HCT116 (cell line): Measurements from ENCODE around the gene ANTXRL. TPM values are rescaled to one million over a fixed set of nuclear protein-coding genes. Genes with fewer than 3 reads are reported as not detected.
"Not testable (repeated sequence)": the region's sequence is repeated elsewhere in the genome, so short reads cannot be mapped to it uniquely, and the experiment has no call there.

Experiments
- ATAC-seq: fragments of 200-7000 bp; cut with Tn5 transposase; 2 replicates; pipeline ENCODE4 v1.9.1; 2020; ENCODE audit warnings: mild to moderate bottlenecking, moderate library complexity
- BruUV-seq: library from RNA; stranded (reverse); fragments of 400-500 nt; replicated peaks from 2 replicates; lab custom pipeline; 2021; lab: Mats Ljungman, UMichigan
- CTCF ChIA-PET: fragments of 300-600 bp; sonication (Branson Sonifier 250); formaldehyde crosslinking; loops from one replicate; lab custom pipeline; 2021; ENCODE audit warnings: antibody characterized with exemption; lab: Charles Lee
- POLR2A ChIA-PET: fragments of 300-600, 350-600 bp; sonication (Branson Sonifier 250); formaldehyde crosslinking; loops from one replicate; lab custom pipeline; 2021; ENCODE audit warnings: antibody characterized with exemption; lab: Charles Lee
- RAD21 ChIA-PET, 2 experiments: fragments of 300-600 bp; sonication (Branson Sonifier 250); formaldehyde crosslinking; loops; one replicate each; lab custom pipeline; 2023; ENCODE audit warnings: low total read pairs in 2 of 2; ENCODE audit not compliant: uncharacterized antibody in 2 of 2, unreplicated experiment in 2 of 2, low non-redundant PET in 1 of 2; lab: Charles Lee
- DNase-seq: peaks from one replicate; pipeline ENCODE4 v3.0.0-alpha.2; 2010; ENCODE audit warnings: low read depth, low spot score
- H2AFZ ChIP-seq: fragments of 200-600 bp; shearing (Covaris generic), sonication (generic); 2 replicates; pipeline ENCODE4 v1.6.1; 2017; ENCODE audit warnings: low read depth, mixed run types, mixed read lengths, antibody characterized with exemption, low read length; ENCODE audit not compliant: poor library complexity, severe bottlenecking
- H3K27ac ChIP-seq: 2 replicates; pipeline ENCODE4 v1.5.1; 2012; ENCODE audit warnings: low read depth, low read length
- H3K27me3 ChIP-seq: fragments of 200-600 bp; sonication (generic); 2 replicates; pipeline ENCODE4 v1.6.1; 2016; ENCODE audit warnings: mixed run types, low read length, mixed read lengths; ENCODE audit not compliant: insufficient read depth
- H3K36me3 ChIP-seq, 2 experiments: fragments of 200-500 bp in 1 of 2; fragments of 200-600 bp in 1 of 2; sonication (Bioruptor generic) in 1 of 2; sonication (generic) in 1 of 2; 2 replicates each; pipeline versions ENCODE4 v1.5.1 to v1.6.1; 2014 to 2016; ENCODE audit warnings: low read length in 2 of 2, inconsistent platforms in 1 of 2, mixed read lengths in 1 of 2, mixed run types in 1 of 2; ENCODE audit not compliant: insufficient read depth in 2 of 2, control insufficient read depth in 1 of 2
- H3K4me1 ChIP-seq, 2 experiments: fragments of 200-600 bp in 1 of 2; sonication (generic) in 1 of 2; 2 replicates each; pipeline versions ENCODE4 v1.5.1 to v1.6.1; 2012 to 2017; ENCODE audit warnings: low read length in 2 of 2, inconsistent platforms in 1 of 2, mild to moderate bottlenecking in 1 of 2, mixed read lengths in 1 of 2, mixed run types in 1 of 2, moderate library complexity in 1 of 2; ENCODE audit not compliant: insufficient read depth in 2 of 2, control insufficient read depth in 1 of 2
- H3K4me2 ChIP-seq: fragments of 200-600 bp; sonication (generic); 2 replicates; pipeline ENCODE4 v1.6.1; 2017; ENCODE audit warnings: mixed run types, low read length, mixed read lengths
- H3K4me3 ChIP-seq, 2 experiments: fragments of 200-600 bp in 1 of 2; sonication (generic) in 1 of 2; replicated peaks in 1 of 2; 2 replicates each; pipeline ENCODE4 v1.5.1; 2011 to 2016; ENCODE audit warnings: low read length in 2 of 2, control low read depth in 1 of 2, low read depth in 1 of 2, mild to moderate bottlenecking in 1 of 2, mixed read lengths in 1 of 2, mixed run types in 1 of 2
- H3K79me2 ChIP-seq: fragments of 200-600 bp; sonication (generic); 2 replicates; pipeline ENCODE4 v1.6.1; 2017; ENCODE audit warnings: mild to moderate bottlenecking, mixed run types, low read length, moderate library complexity, mixed read lengths; ENCODE audit not compliant: insufficient read depth
- H3K9ac ChIP-seq: fragments of 200-600 bp; sonication (generic); 2 replicates; pipeline ENCODE4 v1.6.1; 2016; ENCODE audit warnings: low read length, mixed read lengths
- H3K9me2 ChIP-seq: fragments of 200-600 bp; sonication (generic), shearing (Covaris generic); 2 replicates; pipeline ENCODE4 v1.6.1; 2017; ENCODE audit warnings: mixed run types, mild to moderate bottlenecking, moderate library complexity; ENCODE audit not compliant: insufficient read depth
- H3K9me3 ChIP-seq, 2 experiments: fragments of 200-500 bp in 1 of 2; fragments of 200-600 bp in 1 of 2; sonication (Bioruptor generic) in 1 of 2; sonication (generic) in 1 of 2; 2 replicates each; pipeline ENCODE4 v1.6.1; 2014 to 2017; ENCODE audit warnings: low read length in 2 of 2, mixed read lengths in 2 of 2, inconsistent platforms in 1 of 2, low read depth in 1 of 2, mild to moderate bottlenecking in 1 of 2, mixed run types in 1 of 2, moderate library complexity in 1 of 2; ENCODE audit not compliant: control insufficient read depth in 1 of 2, insufficient read depth in 1 of 2
- H4K20me1 ChIP-seq: fragments of 200-600 bp; sonication (generic), shearing (Covaris generic); 2 replicates; pipeline ENCODE4 v1.6.1; 2017; ENCODE audit warnings: mixed run types, mild to moderate bottlenecking, moderate library complexity; ENCODE audit not compliant: insufficient read depth
- CTCF ChIP-seq, 3 experiments: fragments of 200-600 bp in 1 of 3; sonication (generic) in 1 of 3; IDR thresholded peaks in 2 of 3; conservative IDR thresholded peaks in 1 of 3; 2 replicates each; pipeline ENCODE4 v1.5.1; 2012 to 2017; ENCODE audit warnings: low read depth in 2 of 3, low read length in 2 of 3, antibody characterized with exemption in 1 of 3, borderline replicate concordance in 1 of 3, control low read depth in 1 of 3, mild to moderate bottlenecking in 1 of 3, mixed read lengths in 1 of 3, mixed run types in 1 of 3, moderate library complexity in 1 of 3; ENCODE audit not compliant: insufficient read depth in 1 of 3
- intact Hi-C: fragments of 100-400 bp; cut with micrococcal nuclease; formaldehyde crosslinking; loops from 2 replicates; pipeline ENCODE4 v1.10.0; 2022
- total RNA-seq: library from RNA; stranded (reverse); gene quantifications from one replicate; pipeline ENCODE4 v1.2.1, GENCODE V29; 2021; ENCODE audit not compliant: unreplicated experiment

Gene ANTXRL
- total RNA-seq, 1 experiment from 2014 or later: not detected

GRCh38 chr10:46330894-46331293 is 44.1 kb downstream of the ANTXRL start:
- ChIA-PET POLR2A (no interaction called here), CTCF (no interaction called here), RAD21 (no interaction called here)
- Histone ChIP-seq H3K27ac (no peak overlapping the region), H4K20me1 (no peaks in the 10 kb centered on the region), H3K4me1 (no peaks in the 10 kb centered on the region), H3K27me3 (no peaks in the 10 kb centered on the region), H3K9ac (no peak overlapping the region), H2AFZ (no peak overlapping the region), H3K4me2 (no peak overlapping the region), H3K4me3 (no peak overlapping the region), H3K9me3 (no peaks in the 10 kb centered on the region), H3K79me2 (no peaks in the 10 kb centered on the region), H3K9me2 (no peaks in the 10 kb centered on the region), H3K36me3 (no peaks in the 10 kb centered on the region)
- BruUV-seq: no TSS peak
- intact Hi-C loops: no loop called here
- no peak for ATAC-seq
- no peak for TF ChIP-seq CTCF (IDR thresholded peaks at IDR 0.05 in 2 of 3, conservative IDR thresholded peaks at IDR 0.05 in 1 of 3; ENCODE audit: borderline replicate concordance in 1 of 3, insufficient read depth in 1 of 3, low read depth in 2 of 3, low read length in 2 of 3)
- no peak for DNase-seq

GRCh38 chr10:46365484-46365883 is 78.7 kb downstream of the ANTXRL start:
- BruUV-seq, H3K27ac ChIP-seq, H3K79me2 ChIP-seq, H2AFZ ChIP-seq, H3K9me3 ChIP-seq, H3K4me2 ChIP-seq, POLR2A ChIA-PET, CTCF ChIA-PET, intact Hi-C loops, H3K36me3 ChIP-seq, ATAC-seq, DNase-seq, H3K27me3 ChIP-seq, H3K9me2 ChIP-seq, H3K4me1 ChIP-seq, H3K9ac ChIP-seq, H4K20me1 ChIP-seq, H3K4me3 ChIP-seq, RAD21 ChIA-PET: not testable (repeated sequence)

- H3K27me3 ChIP-seq, H3K4me3 ChIP-seq, RAD21 ChIA-PET, POLR2A ChIA-PET, CTCF ChIA-PET, BruUV-seq, ATAC-seq, H3K9ac ChIP-seq, H3K4me1 ChIP-seq, DNase-seq, H3K79me2 ChIP-seq, H3K9me3 ChIP-seq, H3K27ac ChIP-seq, intact Hi-C loops, H2AFZ ChIP-seq, H4K20me1 ChIP-seq, H3K9me2 ChIP-seq, H3K36me3 ChIP-seq, H3K4me2 ChIP-seq: not testable (repeated sequence)
Observed at GRCh38 chr10:46367209-46367608, 80.4 kb downstream of the ANTXRL start.

GRCh38 chr10:46367666-46368240 is 81.0 kb downstream of the ANTXRL start:
- H3K27me3 ChIP-seq, BruUV-seq, RAD21 ChIA-PET, H3K4me3 ChIP-seq, H3K79me2 ChIP-seq, H4K20me1 ChIP-seq, H2AFZ ChIP-seq, H3K27ac ChIP-seq, H3K4me1 ChIP-seq, DNase-seq, POLR2A ChIA-PET, intact Hi-C loops, H3K9me3 ChIP-seq, ATAC-seq, H3K4me2 ChIP-seq, H3K9me2 ChIP-seq, H3K36me3 ChIP-seq, CTCF ChIA-PET, H3K9ac ChIP-seq: not testable (repeated sequence)
